Stromal cell of bone marrow (primary cell): ENCODE measurements around the gene OPRM1.
"Not testable (repeated sequence)": the region's sequence is repeated elsewhere in the genome, so short reads cannot be mapped to it uniquely, and the experiment has no call there.

ENCODE experiments used
- DNase-seq: peaks from one replicate; pipeline ENCODE4 v3.0.0-alpha.2; 2012; ENCODE audit warnings: low read depth

The OPRM1 gene

GRCh38 chr6:154206996-154207395, 168.0 kb downstream of the OPRM1 start:
- DNase-seq, result no peak

DNA sequence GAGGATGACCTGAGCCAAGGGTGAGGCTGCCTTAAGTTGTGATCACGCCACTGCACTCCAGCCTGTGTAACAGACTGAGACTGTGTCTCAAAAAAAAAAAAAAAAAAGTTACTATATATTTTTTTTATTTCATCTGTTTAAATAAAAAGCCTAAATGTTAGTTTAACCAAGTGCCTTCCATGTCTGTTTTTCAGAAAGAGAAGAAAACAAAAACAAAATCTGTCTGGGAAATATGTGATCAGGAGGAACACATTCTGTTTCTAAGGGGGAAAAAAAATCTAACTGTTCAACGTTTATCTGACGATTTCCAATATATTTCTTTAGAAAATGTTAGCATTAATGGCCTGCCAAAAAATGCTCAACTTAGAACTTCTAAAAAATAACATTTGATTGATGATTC, 170.5 kb downstream of the OPRM1 start:
- DNase-seq, result no peak

- DNase-seq, result no peak
These were observed 171.6 kb downstream of the OPRM1 start for GRCh38 chr6:154210678-154211077.

DNA sequence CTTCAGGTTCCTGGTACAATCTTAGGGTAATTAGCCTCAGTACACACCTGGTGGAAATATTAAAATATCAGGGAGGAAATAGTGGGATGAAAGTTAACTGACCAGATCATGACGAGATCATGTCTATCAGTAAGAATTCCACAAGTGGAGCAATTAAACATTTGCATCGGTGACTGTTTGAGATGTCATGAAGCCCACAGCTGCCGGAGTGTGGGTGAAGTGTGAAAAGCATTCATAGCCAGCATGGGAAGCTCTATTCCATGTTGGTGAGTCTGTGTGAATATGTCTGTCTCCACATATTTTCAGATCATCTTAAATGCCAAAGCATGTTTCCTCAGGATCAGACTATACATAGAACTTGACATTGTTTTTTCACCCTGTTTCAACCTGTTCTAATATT, 174.7 kb downstream of the OPRM1 start:
- DNase-seq, result no peak

GRCh38 chr6:154218301-154218700, 179.3 kb downstream of the OPRM1 start:
- no peak for DNase-seq

DNA sequence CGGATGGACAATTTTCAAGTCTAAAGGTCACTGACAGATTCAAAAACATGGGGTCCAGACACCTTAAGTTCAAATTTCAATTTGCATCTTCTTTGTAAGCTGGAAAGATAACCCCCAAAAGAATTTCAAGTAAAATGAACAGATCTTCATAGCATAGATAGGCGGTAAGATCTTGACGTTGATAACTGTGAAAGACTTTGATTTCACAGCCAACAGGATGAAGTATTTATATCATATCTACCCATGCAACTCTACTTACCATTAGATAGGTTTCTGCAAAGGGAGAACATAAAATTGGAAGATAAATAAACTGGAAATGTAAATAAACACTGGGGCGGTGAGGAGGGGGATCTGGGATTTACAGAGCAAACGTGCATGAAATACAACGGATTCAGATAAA, 179.7 kb downstream of the OPRM1 start:
- no peak for DNase-seq

DNA sequence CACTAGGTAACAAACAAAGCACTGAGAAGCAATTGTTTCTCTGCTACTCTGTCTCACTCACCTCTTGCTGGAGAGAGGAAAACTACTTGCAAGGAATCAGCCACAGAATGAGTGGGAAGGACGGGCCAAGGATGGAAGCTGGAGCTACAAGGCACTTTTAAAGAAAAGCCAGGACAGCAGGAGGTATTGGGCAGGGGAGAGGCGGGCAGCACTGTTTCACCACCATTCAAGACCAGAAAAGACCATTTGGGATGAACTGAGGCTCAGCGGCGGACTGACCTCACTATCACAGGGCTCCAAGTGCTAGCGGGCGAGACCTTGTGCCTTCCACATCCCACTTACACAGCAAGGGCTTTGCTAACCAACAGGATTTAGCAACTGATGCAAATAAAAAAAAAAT, 180.2 kb downstream of the OPRM1 start:
- no peak for DNase-seq

DNA sequence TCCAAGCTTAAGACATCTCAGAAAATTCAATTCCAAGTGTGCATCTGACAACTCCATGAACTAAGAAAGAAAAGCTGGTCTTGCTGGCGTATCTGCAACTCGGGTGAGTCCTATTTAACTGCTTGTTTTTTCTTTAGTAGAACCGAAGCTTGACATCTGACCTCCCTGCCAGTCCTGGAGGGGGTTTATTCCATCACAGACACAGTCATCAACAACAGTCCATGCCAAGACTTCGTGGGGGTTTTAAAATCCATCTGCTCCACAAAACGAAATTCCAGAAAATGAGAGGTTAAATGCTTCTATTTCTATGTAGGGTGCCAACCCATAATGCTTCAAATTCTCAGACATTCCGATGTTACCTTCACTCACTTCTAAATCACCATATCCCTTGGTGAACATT, 183.7 kb downstream of the OPRM1 start:
- DNase-seq, result no peak

- DNase-seq, result no peak
These were observed 184.3 kb downstream of the OPRM1 start for GRCh38 chr6:154223296-154223695.

DNA sequence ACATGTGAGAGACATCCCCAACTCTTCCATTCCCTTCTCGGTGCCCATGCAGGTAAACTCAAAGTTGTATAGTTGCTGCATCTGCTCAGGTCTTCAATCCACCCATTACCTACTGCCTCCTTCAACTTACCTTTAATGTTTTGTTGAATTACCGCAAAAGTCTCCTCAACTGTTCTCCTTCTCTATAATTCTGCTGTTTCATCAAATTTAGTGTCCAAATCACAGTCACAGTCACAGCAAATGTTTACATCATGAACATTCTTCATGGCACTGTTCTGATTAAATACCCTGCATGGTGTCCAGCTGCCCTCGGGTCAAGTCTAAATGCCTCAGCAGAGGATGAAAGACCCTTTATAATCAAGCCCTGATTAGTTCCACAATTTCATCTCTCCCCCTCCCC, 187.4 kb downstream of the OPRM1 start:
- no peak for DNase-seq

GRCh38 chr6:154227862-154228520, 189.0 kb downstream of the OPRM1 start:
- no peak for DNase-seq

DNA sequence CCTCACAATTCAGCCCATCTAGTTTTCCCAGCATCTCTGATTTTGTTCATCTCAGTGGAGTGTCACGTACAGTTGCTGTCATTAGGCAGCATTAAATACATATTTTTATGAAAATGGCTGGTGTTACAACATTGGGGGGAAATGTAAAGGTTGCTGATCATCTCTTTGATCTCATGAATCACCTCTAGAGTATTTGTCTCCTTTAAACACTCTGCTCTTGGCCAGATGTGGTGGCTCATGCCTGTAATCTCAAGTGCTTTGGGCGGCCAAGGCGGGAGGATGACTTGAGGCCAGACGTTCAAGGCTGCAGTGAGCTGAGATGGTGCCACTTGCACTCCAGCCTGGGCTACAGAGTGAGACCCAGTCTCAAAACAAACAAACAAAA, 189.5 kb downstream of the OPRM1 start:
- DNase-seq, result no peak

GRCh38 chr6:154229786-154230185, 190.7 kb downstream of the OPRM1 start:
- no peak for DNase-seq

DNA sequence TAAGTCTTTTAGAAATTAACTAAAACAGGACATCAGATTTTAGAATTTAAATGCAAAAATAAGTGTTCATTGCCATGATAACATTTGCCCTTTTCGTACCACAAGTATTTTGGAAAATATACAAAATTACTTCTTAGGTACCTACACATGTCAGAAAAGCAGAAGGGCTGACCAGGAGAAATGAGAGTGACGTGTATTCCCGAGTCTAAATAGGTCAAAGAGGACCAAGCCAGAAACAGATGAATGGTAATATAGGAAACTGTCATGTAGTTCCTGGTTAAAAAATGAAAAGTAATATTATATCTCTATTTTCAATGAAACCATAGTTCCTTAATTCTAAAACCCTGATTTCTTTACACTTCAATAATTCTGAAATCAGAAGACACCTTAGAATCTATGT, 191.4 kb downstream of the OPRM1 start:
- DNase-seq, result no peak

- no peak for DNase-seq
These were observed 192.0 kb downstream of the OPRM1 start for GRCh38 chr6:154230910-154231595.

GRCh38 chr6:154232013-154232910, 193.2 kb downstream of the OPRM1 start:
- peak; percentile 31 for DNase-seq

DNA sequence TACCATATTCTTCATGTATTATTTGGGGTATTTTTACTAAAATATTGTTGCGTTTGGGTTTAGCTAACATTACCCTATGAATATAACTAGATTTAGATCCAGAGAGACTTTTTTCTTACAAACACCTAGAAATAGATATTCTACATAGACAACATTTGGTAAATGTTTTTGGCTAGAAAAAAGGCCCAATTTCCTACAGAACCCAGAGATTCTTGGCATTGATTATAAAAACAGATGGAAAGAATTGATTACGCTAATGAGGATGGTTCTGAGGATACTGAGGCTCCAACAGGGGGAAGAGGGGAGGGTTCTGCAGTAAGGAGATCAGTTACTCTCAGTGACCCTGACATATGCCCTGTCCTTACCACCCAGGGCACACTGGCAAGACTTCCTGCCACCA, 194.3 kb downstream of the OPRM1 start:
- DNase-seq, result no peak

DNA sequence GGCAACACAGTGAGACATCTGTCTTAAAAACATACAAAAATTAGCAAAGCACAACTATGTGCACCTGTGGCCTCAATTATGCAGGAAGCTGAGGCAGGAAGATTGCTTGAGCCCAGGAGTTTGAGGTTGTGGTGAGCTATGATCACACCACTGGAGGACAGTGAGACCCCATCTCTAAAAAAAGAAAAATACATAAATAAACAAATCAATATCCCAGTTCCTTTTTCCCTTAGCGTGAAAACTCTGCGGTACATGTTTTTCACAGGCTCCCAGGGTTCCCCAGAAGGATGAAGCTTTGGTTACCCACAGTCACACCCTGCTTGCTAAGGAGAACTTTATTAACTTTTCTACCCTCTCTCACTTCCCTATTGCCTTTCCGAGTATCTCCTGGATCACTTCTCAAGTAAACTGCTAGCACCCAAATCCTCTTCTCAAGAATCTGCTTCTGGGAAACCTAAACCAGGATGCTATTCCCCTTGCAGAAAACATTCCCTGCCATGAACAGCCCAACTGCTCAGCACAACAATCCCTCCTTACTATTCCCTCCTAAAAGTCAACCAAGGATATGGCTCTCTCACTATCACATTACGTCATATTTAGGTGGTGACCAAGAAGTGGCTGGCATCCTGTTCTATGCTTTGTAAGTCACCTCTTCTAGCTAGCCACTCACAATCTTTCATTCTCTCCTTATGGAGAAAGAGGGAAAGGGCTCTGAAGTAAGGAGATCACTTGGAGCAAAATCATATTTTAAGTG, 195.2 kb downstream of the OPRM1 start:
- DNase-seq, result no peak

DNA sequence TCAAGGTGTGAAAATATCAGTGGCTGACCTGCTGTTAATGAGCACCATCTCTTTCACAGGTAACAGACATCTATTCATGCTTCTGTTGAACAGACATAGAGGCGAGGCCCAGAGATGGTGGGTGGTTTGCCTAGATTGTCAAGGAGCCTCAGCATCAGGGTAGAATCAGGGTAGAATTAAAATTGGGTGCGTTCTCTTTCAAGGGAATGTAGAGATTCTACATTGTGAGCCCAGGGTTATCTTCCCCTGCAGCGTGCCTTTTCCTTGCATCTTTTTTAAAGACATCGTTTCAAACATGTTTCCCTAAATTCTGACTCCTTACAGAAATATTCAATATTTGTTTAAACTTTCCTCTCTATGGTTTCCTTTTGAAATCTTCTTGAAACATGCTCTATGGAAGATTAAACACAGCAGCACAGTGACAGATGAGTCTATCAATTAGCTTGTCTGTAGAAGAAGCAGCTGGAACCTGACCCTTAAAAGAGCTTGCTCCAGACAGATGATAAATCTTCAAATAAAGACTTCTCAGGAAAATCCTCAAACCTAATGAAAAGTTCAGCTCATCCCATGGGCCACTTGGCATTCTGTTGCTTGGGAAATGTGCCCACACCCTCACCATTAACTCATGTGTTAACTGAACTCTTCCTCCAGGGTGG, 197.7 kb downstream of the OPRM1 start:
- DNase-seq, result no peak

DNA sequence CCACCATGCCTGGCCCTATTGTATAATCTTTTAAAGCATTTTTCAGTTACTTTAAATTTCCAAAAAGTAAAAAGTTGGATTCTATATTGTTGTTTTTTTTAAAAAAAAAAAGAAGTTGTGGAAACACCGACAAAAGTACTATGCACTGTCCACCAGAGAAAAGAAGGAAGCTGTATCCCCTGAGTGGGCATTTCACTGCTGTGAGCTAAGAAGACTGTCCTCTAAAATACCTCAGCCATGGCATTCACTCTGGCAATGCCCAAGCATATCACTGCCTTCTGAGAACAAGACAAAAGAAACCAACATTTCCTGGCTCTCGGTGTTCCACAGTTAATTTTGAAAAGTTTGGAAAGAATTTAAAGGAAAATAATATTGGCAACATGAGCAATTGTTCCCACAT, 199.8 kb downstream of the OPRM1 start:
- DNase-seq, result no peak

GRCh38 chr6:154239392-154239791, 200.4 kb downstream of the OPRM1 start:
- no peak for DNase-seq

GRCh38 chr6:154241061-154241460, 202.0 kb downstream of the OPRM1 start:
- not testable (repeated sequence) for DNase-seq
